ENCODE data around the gene POU3F2. TPM values are rescaled to one million over a fixed set of nuclear protein-coding genes. Genes with fewer than 3 reads are reported as not detected.

POU3F2 gene
- total and polyA plus RNA-seq, 2 donors (not counting 3 experiments of a cell fraction or from before 2014, with no cell fraction given), result not detected

GRCh38 chr6:98824162-98824901 lies 10.0 kb upstream of the POU3F2 start:
- no peaks in the 10 kb centered on the region for H3K79me2 ChIP-seq (ENCODE audit: control insufficient read depth, insufficient read depth, low read length)
- H3K27ac ChIP-seq (ENCODE audit: insufficient read depth, low read depth, low read length), result no peak overlapping the region
- no peak overlapping the region for H3K4me3 ChIP-seq (replicated peaks in 1 of 3; ENCODE audit: insufficient read depth in 1 of 3, low read depth in 1 of 3, low read length in 3 of 3)
- TF ChIP-seq EZH2 (IDR thresholded peaks at IDR 0.05; ENCODE audit: borderline replicate concordance, low read depth, low read length, severe bottlenecking) (peak; percentile 77), GATA2 (IDR thresholded peaks at IDR 0.05; ENCODE audit: insufficient read depth, insufficient read length, low read depth, low read length) (no peak)
- H3K4me1 ChIP-seq (ENCODE audit: control insufficient read depth, extremely low read depth, insufficient read depth, low read length), result no peaks in the 10 kb centered on the region
- H3K36me3 ChIP-seq (ENCODE audit: control insufficient read depth in 2 of 2, extremely low read depth in 1 of 2, insufficient read depth in 2 of 2, low read length in 2 of 2), result no peaks in the 10 kb centered on the region
- H3K9me1 ChIP-seq (replicated peaks; ENCODE audit: control insufficient read depth, extremely low read depth, insufficient read depth, low read length), result no peaks in the 10 kb centered on the region
- H4K20me1 ChIP-seq (replicated peaks; ENCODE audit: control insufficient read depth, extremely low read depth, insufficient read depth, low read length), result no peaks in the 10 kb centered on the region
- no peak for DNase-seq (ENCODE audit: low read depth, low spot score)
- ChIA-PET POLR2A (no interaction called here), CTCF (interaction anchor here (1.2 kb wide), 1 partner anchor 19 kb away, joined by 3 read pairs; no protein-coding TSS in a partner anchor)
- dilution Hi-C loops (cut with MboI; ENCODE audit: extremely low pct_ligation_motif_present, low sequenced_read_pairs) (no loop called here), intact Hi-C loops (cut with micrococcal nuclease) (no loop called here)
- no peak overlapping the region for H3K4me2 ChIP-seq (ENCODE audit: insufficient read depth, low read length)
- no peak for FAIRE-seq
- H3K27me3 ChIP-seq (ENCODE audit: control insufficient read depth in 2 of 2, insufficient read depth in 2 of 2, low read length in 2 of 2), result peaks cover 72 to 74% of the 10 kb centered on the region in 2 experiments
- no TSS peak for BruUV-seq (replicated peaks)
- H3K9me3 ChIP-seq (replicated peaks; ENCODE audit: control insufficient read depth, insufficient read depth, low read length), result no peaks in the 10 kb centered on the region
- no peak overlapping the region for H3K9ac ChIP-seq (replicated peaks; ENCODE audit: extremely low read depth, insufficient read depth, low read length)
- H2AFZ ChIP-seq (ENCODE audit: low read depth, low read length), result no peak overlapping the region

DNA sequence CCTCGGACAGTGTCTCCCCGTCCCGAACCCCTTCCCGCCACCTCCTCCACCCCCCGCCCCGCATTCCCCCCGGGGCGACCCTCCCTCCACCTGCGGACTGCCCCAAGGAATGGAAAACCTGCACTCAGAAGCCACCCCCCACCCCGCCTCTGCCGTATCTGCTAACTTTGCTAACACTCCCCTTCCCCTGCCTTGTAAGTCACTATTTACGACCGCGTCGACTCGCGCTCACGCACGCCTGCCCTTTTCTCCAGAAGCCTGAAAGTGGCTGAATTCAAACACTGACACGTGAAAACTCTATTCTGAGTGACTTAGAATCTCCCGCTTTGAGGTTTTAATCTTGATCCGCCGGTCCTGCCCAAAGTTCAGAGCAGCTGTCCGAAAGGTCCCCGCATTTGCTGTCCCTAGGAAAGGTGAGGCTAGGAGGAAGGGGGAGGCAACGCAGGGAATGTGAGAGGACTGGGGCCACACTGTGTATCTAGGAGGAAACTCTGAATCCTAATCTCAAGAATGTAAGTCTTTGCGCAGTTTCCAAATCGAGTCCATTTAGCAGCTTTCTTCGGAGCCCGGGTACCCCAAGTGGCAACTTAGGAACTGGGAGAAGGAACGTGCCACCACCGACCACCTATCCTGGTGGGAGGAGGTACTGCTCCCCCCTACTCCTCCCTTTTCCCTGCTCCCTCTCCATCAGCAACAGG lies 9.3 kb upstream of the POU3F2 start:
- Histone ChIP-seq H3K36me3 (ENCODE audit: control insufficient read depth in 2 of 2, extremely low read depth in 1 of 2, insufficient read depth in 2 of 2, low read length in 2 of 2) (no peaks in the 10 kb centered on the region), H3K4me2 (ENCODE audit: insufficient read depth, low read length) (no peak overlapping the region), H4K20me1 (replicated peaks; ENCODE audit: control insufficient read depth, extremely low read depth, insufficient read depth, low read length) (no peaks in the 10 kb centered on the region), H3K9me3 (replicated peaks; ENCODE audit: control insufficient read depth, insufficient read depth, low read length) (no peaks in the 10 kb centered on the region), H3K4me1 (ENCODE audit: control insufficient read depth, extremely low read depth, insufficient read depth, low read length) (no peaks in the 10 kb centered on the region), H3K27ac (ENCODE audit: insufficient read depth, low read depth, low read length) (no peak overlapping the region), H2AFZ (ENCODE audit: low read depth, low read length) (no peak overlapping the region), H3K27me3 (ENCODE audit: control insufficient read depth in 2 of 2, insufficient read depth in 2 of 2, low read length in 2 of 2) (peaks cover 72 to 82% of the 10 kb centered on the region in 2 experiments), H3K79me2 (ENCODE audit: control insufficient read depth, insufficient read depth, low read length) (no peaks in the 10 kb centered on the region), H3K9me1 (replicated peaks; ENCODE audit: control insufficient read depth, extremely low read depth, insufficient read depth, low read length) (no peaks in the 10 kb centered on the region), H3K9ac (replicated peaks; ENCODE audit: extremely low read depth, insufficient read depth, low read length) (no peak overlapping the region), H3K4me3 (replicated peaks in 1 of 3; ENCODE audit: insufficient read depth in 1 of 3, low read depth in 1 of 3, low read length in 3 of 3) (no peak overlapping the region)
- no peak for DNase-seq (ENCODE audit: low read depth, low spot score)
- dilution Hi-C loops (cut with MboI; ENCODE audit: extremely low pct_ligation_motif_present, low sequenced_read_pairs) (no loop called here), intact Hi-C loops (cut with micrococcal nuclease) (no loop called here)
- no TSS peak for BruUV-seq (replicated peaks)
- no peak for FAIRE-seq
- CTCF ChIA-PET, result no interaction called here
- POLR2A ChIA-PET, result no interaction called here
- peak; percentile 71 for TF ChIP-seq EZH2 (IDR thresholded peaks at IDR 0.05; ENCODE audit: borderline replicate concordance, low read depth, low read length, severe bottlenecking)
- TF ChIP-seq FOS (IDR thresholded peaks at IDR 0.05; ENCODE audit: borderline replicate concordance, insufficient read depth, low read length), result no peak
- no peak for TF ChIP-seq MYC (IDR thresholded peaks at IDR 0.05; ENCODE audit: low read depth, low read length)
- TF ChIP-seq GATA2 (IDR thresholded peaks at IDR 0.05; ENCODE audit: insufficient read depth, insufficient read length, low read depth, low read length), result no peak
- TF ChIP-seq POLR2AphosphoS5 (IDR thresholded peaks at IDR 0.05; ENCODE audit: insufficient read depth, low read depth, low read length), result no peak
- TF ChIP-seq, protein P1, sequence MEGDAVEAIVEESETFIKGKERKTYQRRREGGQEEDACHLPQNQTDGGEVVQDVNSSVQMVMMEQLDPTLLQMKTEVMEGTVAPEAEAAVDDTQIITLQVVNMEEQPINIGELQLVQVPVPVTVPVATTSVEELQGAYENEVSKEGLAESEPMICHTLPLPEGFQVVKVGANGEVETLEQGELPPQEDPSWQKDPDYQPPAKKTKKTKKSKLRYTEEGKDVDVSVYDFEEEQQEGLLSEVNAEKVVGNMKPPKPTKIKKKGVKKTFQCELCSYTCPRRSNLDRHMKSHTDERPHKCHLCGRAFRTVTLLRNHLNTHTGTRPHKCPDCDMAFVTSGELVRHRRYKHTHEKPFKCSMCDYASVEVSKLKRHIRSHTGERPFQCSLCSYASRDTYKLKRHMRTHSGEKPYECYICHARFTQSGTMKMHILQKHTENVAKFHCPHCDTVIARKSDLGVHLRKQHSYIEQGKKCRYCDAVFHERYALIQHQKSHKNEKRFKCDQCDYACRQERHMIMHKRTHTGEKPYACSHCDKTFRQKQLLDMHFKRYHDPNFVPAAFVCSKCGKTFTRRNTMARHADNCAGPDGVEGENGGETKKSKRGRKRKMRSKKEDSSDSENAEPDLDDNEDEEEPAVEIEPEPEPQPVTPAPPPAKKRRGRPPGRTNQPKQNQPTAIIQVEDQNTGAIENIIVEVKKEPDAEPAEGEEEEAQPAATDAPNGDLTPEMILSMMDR (IDR thresholded peaks at IDR 0.05; ENCODE audit: extremely low read depth in 1 of 2, insufficient read depth in 1 of 2, low read depth in 1 of 2, low read length in 2 of 2), result no peak

Data from endothelial cell of umbilical vein (primary cell).